K562 (cell line): ENCODE measurements around the gene B3GALNT2. TPM values are rescaled to one million over a fixed set of nuclear protein-coding genes. Genes with fewer than 3 reads are reported as not detected.

Experiments
- BCLAF1 ChIP-seq, 2 experiments: fragments of 450-650 bp in 1 of 2; IDR thresholded peaks; 2 replicates each; pipeline ENCODE4 v1.6.1; 2011 to 2017; ENCODE audit warnings: low read depth in 2 of 2, antibody characterized with exemption in 1 of 2, borderline replicate concordance in 1 of 2, low read length in 1 of 2, mild to moderate bottlenecking in 1 of 2, mixed read lengths in 1 of 2; ENCODE audit not compliant: control insufficient read depth in 1 of 2
- CCAR2 ChIP-seq: fragments of 200-400 bp; formaldehyde crosslinking; IDR thresholded peaks from 2 replicates; pipeline ENCODE4 v1.6.1; 2017; ENCODE audit warnings: mild to moderate bottlenecking, low read depth, low read length
- DMBX1 ChIP-seq: fragments of 250-450 bp; sonication (Bioruptor Pico); IDR thresholded peaks from 2 replicates; pipeline ENCODE4 v1.8.0; 2022; ENCODE audit warnings: inconsistent platforms, mild to moderate bottlenecking, moderate library complexity, borderline replicate concordance
- E2F4 ChIP-seq: sonication (generic); formaldehyde crosslinking; IDR thresholded peaks from 2 replicates; pipeline ENCODE4 v1.8.0; 2022; ENCODE audit warnings: mild to moderate bottlenecking, low read depth, missing genetic modification reagents
- FOSL1 ChIP-seq: fragments of 200-800 bp; sonication (Bioruptor generic); conservative IDR thresholded peaks from 2 replicates; pipeline ENCODE4 v1.6.1; 2016; ENCODE audit warnings: missing genetic modification characterization, missing compliant biosample characterization
- GABPB1 ChIP-seq: sonication (generic); formaldehyde crosslinking; IDR thresholded peaks from 2 replicates; pipeline ENCODE4 v1.8.0; 2022; ENCODE audit warnings: mild to moderate bottlenecking, missing genetic modification reagents
- IRF9 ChIP-seq: fragments of 450-650 bp; IDR thresholded peaks from 2 replicates; pipeline ENCODE4 v1.6.1; 2016; ENCODE audit warnings: missing biosample characterization, missing genetic modification characterization
- NR2F6 ChIP-seq: fragments of 450-650 bp; formaldehyde crosslinking; IDR thresholded peaks from 2 replicates; pipeline ENCODE4 v1.4.0; 2020; ENCODE audit warnings: mild to moderate bottlenecking
- PATZ1 ChIP-seq: fragments of 250-450 bp; sonication (Bioruptor Pico); IDR thresholded peaks from 2 replicates; pipeline ENCODE4 v1.5.0; 2020; ENCODE audit warnings: mild to moderate bottlenecking, borderline replicate concordance
- POLR2AphosphoS5 ChIP-seq: IDR thresholded peaks from 2 replicates; pipeline ENCODE4 v1.6.1; 2011; ENCODE audit warnings: mild to moderate bottlenecking, low read depth, low read length, moderate library complexity; ENCODE audit not compliant: control insufficient read depth, insufficient read depth
- SRSF9 ChIP-seq: fragments of 200-400 bp; formaldehyde crosslinking; IDR thresholded peaks from 2 replicates; pipeline ENCODE4 v1.6.1; 2017; ENCODE audit warnings: low read depth, low read length, borderline replicate concordance
- ZBTB17 ChIP-seq: fragments of 450-650 bp; formaldehyde crosslinking; IDR thresholded peaks from 2 replicates; pipeline ENCODE4 v1.4.0; 2020; ENCODE audit warnings: mild to moderate bottlenecking
- ZKSCAN8 ChIP-seq: fragments of 200-800 bp; sonication (Bioruptor generic); IDR thresholded peaks from 2 replicates; pipeline ENCODE4 v1.6.1; 2016; ENCODE audit warnings: missing genetic modification characterization, missing compliant biosample characterization
- ZNF444 ChIP-seq: fragments of 250-450 bp; sonication (Bioruptor Pico); IDR thresholded peaks from 2 replicates; pipeline ENCODE4 v1.4.0; 2020; ENCODE audit warnings: mild to moderate bottlenecking, moderate library complexity
- polyA plus RNA-seq, 8 experiments: library from polyadenylated mRNA; depleted of rRNA in 4 of 8; stranded (reverse) in 5 of 8; unstranded in 3 of 8; fragments of >200 nt; fragmentation: Nextera tagmentation in 2 of 8; fragmentation: Illumina TruSeq in 1 of 8; extraction: Ambion mirVana in 2 of 8; extraction: Trizol in 1 of 8; gene quantifications; 2 replicates each; pipeline versions ENCODE4 v1.2.1 to v1.2.3, GENCODE V29; 2011 to 2014; ENCODE audit warnings: inconsistent platforms in 1 of 8, missing spikeins in 1 of 8
- total RNA-seq, 7 experiments: library from RNA; depleted of rRNA in 6 of 7; stranded (reverse); fragments of >200 nt in 6 of 7; fragmentation: Illumina TruSeq in 2 of 7; extraction: Trizol in 2 of 7; gene quantifications; 2 replicates each; pipeline versions ENCODE4 v1.2.1 to v1.2.3, GENCODE V29; 2011 to 2021; ENCODE audit warnings: low replicate concordance in 1 of 7
- TF ChIP-seq, protein P1 (sequence below): fragments of 250-450 bp; sonication (Bioruptor Pico); IDR thresholded peaks from 2 replicates; pipeline ENCODE4 v1.6.1; 2021; ENCODE audit warnings: mild to moderate bottlenecking
- TF ChIP-seq, protein P2 (sequence below): sonication (generic); formaldehyde crosslinking; IDR thresholded peaks from 2 replicates; pipeline ENCODE4 v1.8.0; 2022; ENCODE audit warnings: mild to moderate bottlenecking, missing genetic modification reagents

Gene B3GALNT2
- total and polyA plus RNA-seq, 9 of the 15 experiments (the other 6 are each of a cell fraction or from before 2014, with no cell fraction given) = 2.0 to 31.7 (median 22.9) TPM

- TF ChIP-seq, protein P1, sequence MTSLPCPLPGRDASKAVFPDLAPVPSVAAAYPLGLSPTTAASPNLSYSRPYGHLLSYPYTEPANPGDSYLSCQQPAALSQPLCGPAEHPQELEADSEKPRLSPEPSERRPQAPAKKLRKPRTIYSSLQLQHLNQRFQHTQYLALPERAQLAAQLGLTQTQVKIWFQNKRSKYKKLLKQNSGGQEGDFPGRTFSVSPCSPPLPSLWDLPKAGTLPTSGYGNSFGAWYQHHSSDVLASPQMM (CRISPR knock-in tag) = no peak
- no peak for TF ChIP-seq NR2F6 (CRISPR knock-in tag)
- TF ChIP-seq POLR2AphosphoS5 = no peak; the same call in none of the 2 replicates
- TF ChIP-seq GABPB1 (CRISPR knock-in tag) = peak; percentile 94
- TF ChIP-seq BCLAF1 (IDR thresholded peaks at IDR 0.05; ENCODE audit: borderline replicate concordance in 1 of 2, control insufficient read depth in 1 of 2, low read depth in 2 of 2, low read length in 1 of 2) = 0 out of 4 replicates have a peak, but pooled peaks of 1 of the 2 experiments have one; percentile 66
- TF ChIP-seq ZBTB17 (CRISPR knock-in tag) = peak; percentile 82; the same call in 1 of the 2 replicates
- no peak for TF ChIP-seq ZNF444
- 0 out of 2 replicates have a peak, but pooled peaks have one; percentile 15 for TF ChIP-seq IRF9 (tag)
- no peak for TF ChIP-seq CCAR2
- peak; percentile 61; the same call in 1 of the 2 replicates for TF ChIP-seq E2F4
- TF ChIP-seq DMBX1 (CRISPR knock-in tag) = peak; percentile 29; the same call in 1 of the 2 replicates
- TF ChIP-seq ZKSCAN8 (CRISPR knock-in tag) = no peak
- TF ChIP-seq SRSF9 = no peak
- TF ChIP-seq FOSL1 (tag) = peak; percentile 98
- TF ChIP-seq, protein P2, sequence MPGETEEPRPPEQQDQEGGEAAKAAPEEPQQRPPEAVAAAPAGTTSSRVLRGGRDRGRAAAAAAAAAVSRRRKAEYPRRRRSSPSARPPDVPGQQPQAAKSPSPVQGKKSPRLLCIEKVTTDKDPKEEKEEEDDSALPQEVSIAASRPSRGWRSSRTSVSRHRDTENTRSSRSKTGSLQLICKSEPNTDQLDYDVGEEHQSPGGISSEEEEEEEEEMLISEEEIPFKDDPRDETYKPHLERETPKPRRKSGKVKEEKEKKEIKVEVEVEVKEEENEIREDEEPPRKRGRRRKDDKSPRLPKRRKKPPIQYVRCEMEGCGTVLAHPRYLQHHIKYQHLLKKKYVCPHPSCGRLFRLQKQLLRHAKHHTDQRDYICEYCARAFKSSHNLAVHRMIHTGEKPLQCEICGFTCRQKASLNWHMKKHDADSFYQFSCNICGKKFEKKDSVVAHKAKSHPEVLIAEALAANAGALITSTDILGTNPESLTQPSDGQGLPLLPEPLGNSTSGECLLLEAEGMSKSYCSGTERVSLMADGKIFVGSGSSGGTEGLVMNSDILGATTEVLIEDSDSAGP (CRISPR knock-in tag) = no peak
- no peak for TF ChIP-seq PATZ1 (CRISPR knock-in tag)
Observed at GRCh38 chr1:235504494-235505222, 406 bp upstream of the B3GALNT2 start (continued).
